GM12892 (cell line): ENCODE measurements around the gene PXDC1.
A peak's percentile ranks its signal among the peaks of the same experiment; 100 is the strongest.
"Not testable (repeated sequence)": the region's sequence is repeated elsewhere in the genome, so short reads cannot be mapped to it uniquely, and the experiment has no call there.

Experiments
- DNase-seq: peaks from one replicate; pipeline ENCODE4 v3.0.0; 2011; ENCODE audit not compliant: insufficient read length
- FAIRE-seq: peaks from 2 replicates; lab custom pipeline; 2011; peaks lifted over from hg19 to GRCh38; lab: Jason Lieb, UNC
- POLR2A ChIP-seq: IDR thresholded peaks from 2 replicates; pipeline ENCODE4 v1.6.1; 2011; ENCODE audit warnings: low read depth, low read length, control low read depth
- POLR2AphosphoS5 ChIP-seq: IDR thresholded peaks from 2 replicates; pipeline ENCODE4 v1.6.1; 2011; ENCODE audit warnings: low read depth, low read length, control low read depth
- TAF1 ChIP-seq: IDR thresholded peaks from 2 replicates; pipeline ENCODE4 v1.6.1; 2011; ENCODE audit warnings: low read depth, mild to moderate bottlenecking, control low read depth, low read length, borderline replicate concordance

The PXDC1 gene

DNA sequence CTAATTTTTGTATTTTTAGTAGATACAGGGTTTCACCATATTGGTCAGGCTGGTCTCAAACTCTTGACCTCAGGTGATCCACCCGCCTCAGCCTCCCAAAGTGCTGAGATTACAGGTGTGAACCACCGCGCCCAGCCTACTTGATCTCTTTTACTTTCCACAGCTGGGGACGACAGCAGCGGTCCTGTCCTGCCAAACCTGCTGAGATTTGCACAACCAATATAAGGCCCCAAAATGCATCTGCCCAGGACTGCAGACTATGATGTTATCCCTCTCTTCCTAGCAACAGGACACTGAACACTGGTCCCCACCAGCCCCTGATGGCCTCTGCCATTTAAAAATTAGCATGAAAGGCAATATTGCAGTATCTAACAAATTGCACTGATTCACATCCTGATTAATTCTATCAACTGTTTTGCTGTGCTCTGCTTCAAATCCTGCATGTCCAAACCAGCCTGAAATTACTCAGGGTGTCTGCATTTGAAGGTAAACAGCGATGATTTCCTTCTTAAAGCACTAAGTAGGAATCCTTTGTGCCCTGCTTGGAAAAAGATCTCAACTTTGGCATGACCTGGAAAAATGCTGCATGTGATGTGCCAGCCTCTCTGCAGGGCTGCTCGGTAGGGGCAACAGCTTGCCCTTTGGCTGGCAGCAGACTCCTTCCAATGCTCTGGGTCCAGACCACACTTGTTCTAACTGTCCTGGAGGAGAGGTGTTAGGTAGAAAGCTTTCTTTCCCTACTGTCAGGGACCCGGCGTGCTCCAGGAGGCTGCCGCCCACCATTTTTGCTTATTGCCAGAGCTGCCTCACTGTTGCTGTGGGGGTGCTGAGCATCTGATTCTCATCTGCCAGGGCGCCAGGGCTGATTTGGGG is 27.4 kb upstream of the PXDC1 start:
- DNase-seq (no peak), FAIRE-seq (no peak)
- TF ChIP-seq POLR2AphosphoS5 (no peak), POLR2A (no peak), TAF1 (no peak)

DNA sequence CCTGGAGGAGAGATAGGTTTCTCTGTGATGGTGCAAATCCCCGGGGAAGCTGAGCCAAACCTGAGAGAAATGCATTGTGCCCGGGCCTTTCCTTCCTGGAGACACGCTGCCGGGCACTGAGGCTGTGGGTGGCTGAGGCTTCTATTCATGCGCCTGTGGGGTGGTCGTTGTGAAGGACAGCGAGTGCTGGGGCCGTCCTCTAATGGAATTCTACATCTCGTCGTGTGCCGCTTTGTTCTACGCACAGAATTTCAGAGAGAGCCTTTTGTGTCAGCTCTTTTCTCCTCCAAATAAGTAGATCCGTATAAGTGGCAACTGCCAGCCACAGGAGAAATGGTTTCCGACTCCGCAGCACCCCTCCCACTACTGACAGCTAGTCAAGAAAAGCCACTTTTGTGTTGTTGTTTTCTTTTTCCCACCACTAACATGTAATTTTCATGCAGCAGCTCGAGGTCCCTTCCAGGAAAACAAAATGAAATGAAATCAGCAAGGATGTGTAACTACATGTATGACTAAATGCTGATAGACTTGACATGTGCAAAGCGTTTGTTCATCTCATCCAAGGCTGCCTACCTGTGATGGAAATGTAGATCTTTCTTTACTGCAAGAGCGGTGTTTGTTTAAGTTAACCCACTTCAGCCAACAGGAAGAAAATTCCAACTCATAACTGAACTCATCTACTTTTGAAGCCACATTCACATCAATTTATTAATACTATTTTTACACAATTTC is 26.4 kb upstream of the PXDC1 start:
- TF ChIP-seq TAF1 (no peak), POLR2A (no peak), POLR2AphosphoS5 (no peak)
- FAIRE-seq, result no peak
- no peak for DNase-seq

DNA sequence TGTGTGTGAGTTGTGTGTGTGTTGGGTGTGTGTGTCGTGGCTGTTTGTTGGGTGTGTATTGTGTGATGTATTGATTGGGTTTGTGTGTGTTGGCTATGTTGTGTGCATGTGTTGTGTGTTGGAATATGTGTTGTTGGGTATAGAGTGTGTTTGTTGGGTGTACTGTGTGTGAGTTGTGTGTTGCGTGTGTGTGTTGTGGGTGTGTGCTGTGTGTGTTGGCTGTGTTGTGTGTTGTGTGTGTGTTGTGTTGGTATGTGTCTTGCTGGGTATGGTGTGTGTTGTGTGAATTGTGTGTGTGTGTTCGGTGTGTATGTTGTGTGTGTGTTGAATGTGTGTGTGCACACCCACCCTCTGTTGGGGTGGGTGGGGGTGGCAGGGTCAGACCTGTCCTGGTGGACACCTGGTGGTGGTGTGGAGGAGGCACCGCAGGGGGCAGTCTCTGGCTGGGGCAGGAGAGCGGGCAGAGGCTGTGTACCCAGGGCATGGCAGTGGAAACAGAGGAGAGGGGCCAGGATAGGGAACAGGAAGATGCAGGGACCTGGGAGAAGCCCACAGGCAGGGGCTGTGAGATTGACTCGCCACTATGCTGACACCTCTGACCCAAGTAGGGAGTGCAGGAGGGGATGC is 25.5 kb upstream of the PXDC1 start:
- no peak for DNase-seq

DNA sequence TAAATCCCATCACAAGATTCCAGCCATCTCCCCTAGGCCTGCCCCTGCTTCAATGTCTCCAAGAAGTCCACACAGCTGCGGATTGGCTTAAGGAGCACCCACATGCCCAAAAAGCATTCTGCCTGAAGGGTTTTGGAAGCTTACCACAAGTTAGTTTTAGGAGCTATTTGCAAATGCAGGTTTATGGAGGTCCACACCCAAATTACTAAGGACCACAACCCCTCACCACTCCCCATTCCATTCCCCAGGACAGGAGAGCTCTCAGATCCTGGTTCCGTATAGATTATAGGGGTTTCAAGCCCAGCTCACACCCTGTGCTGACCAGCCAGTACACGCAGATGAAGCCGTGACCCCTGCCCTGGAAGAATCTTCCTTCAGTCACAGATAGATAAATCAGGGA is 24.3 kb upstream of the PXDC1 start:
- FAIRE-seq, result no peak

More for the DNA sequence above, 25.5 kb upstream of the PXDC1 start:
- FAIRE-seq, result peak; percentile 36
- TF ChIP-seq TAF1 (no peak), POLR2AphosphoS5 (no peak), POLR2A (no peak)

DNA sequence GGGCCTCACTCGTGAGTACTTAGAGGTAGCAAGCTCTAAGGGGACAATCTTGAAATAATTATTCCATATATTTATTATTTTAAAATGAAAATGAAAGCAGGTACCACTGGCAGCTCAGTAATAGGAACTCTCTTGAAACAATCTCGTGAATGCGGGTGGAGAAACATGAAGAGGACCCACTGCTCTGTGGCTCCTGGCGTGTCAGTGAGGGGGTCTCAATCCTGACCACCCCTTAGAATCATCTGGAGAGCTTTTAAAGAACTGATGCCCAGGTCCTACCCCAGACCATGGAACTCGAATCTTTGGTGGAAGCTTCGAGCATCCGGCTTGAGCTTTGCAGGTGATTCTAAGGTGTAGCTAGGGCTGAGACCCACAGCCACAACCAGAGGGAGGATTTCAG is 23.9 kb upstream of the PXDC1 start:
- no peak for DNase-seq
- FAIRE-seq, result no peak
- TF ChIP-seq POLR2AphosphoS5, result no peak
- TF ChIP-seq POLR2A, result no peak
- no peak for TF ChIP-seq TAF1

More for the DNA sequence above, 24.3 kb upstream of the PXDC1 start:
- no peak for TF ChIP-seq TAF1
- TF ChIP-seq POLR2A, result no peak
- no peak for DNase-seq

DNA sequence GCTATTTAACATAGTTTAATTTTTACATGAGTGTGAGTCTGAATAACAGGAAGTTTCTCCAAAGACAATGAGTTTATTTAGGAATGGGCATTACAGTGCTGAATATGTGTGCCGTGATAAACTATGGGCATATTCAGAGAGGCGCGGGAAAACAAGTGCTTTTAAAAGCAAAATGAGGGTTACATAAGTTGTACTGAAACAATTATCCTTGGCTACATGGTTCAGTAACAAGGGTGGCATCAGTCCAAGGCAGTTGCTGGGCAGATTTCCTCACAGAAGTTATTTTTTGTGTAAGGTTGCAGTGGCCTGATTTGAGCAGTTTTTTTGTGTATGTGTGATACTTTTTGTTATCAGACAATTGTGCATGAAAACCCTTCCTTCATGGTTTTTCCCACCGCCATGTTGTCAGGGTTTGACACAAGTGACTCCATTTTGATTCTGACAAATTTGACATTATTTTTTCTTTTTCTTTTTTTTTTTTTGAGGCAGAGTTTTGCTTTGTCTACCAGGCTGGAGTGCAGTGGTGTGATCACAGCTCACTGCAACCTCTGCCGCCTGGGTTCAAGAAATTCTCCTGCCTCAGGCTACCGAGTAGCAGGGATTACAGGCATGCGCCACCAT is 22.3 kb upstream of the PXDC1 start:
- FAIRE-seq, result no peak
- no peak for DNase-seq
- no peak for TF ChIP-seq POLR2AphosphoS5
- no peak for TF ChIP-seq POLR2A
- no peak for TF ChIP-seq TAF1

DNA sequence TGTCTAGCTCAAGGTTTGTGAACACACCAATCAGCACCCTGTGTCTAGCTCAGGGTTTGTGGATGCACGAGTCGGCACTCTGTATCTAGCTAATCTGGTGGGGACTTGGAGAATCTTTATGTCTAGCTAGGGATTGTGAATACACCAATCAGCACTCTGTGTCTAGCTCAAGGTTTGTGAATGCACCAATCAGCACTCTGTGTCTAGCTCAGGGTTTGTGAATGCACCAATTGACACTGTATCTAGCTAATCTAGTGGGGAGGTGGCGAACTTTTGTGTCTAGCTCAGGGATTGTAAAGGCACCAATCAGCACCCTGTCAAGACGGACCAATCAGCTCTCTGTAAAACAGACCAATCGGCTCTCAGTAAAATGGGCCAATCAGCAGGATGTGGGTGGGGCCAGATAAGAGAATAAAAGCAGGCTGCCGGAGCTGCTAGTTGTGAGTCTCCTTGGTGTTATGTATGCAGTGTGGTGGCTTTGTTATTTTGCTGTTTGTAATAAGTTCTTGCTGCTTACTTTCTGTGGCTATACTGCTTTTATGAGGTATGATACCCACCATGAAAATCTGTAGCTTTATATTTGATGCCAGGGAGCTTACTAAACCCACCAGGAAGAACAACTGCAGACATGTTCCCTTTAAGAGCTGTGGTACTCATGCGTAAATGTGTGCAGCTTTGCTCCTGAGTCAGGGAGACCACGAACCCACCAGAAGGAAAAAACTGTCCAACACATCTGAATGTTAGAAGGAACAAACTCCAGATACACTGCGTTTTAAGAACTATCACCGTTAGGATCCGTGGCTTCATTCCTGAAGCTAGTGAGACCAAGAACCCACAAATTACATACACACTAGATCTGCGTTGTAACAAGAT is 20.9 kb upstream of the PXDC1 start:
- not testable (repeated sequence) for FAIRE-seq, DNase-seq

DNA sequence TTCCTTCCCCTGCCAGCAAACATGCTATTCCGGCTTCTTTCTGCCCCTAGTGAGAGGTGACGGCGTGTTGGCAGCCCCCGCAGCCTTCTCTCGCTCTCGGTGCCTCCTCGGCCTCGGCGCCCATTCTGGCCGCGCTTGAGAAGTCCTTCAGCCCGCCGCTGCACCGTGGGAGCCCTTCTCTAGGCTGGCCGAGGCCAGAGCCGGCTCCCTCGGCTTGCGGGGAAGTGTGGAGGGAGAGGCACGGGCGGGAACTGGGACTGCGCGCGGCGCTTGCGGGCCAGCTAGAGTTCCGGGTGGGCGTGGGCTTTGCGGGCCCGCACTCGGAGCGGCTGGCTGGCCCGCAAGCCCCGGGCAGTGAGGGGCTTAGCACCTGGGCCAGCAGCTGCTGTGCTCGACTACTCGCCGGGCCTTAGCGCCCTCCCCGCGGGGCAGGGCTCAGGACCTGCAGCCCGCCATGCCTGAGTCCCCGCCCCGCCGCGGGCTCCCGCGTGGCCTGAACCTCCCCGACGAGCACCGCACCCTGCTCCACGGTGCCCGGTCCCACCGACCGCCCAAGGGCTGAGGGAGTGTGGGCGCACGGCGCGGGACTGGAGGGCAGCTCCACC is 20.0 kb upstream of the PXDC1 start:
- TF ChIP-seq TAF1 (no peak), POLR2A (no peak), POLR2AphosphoS5 (no peak)
- no peak for FAIRE-seq
- no peak for DNase-seq

DNA sequence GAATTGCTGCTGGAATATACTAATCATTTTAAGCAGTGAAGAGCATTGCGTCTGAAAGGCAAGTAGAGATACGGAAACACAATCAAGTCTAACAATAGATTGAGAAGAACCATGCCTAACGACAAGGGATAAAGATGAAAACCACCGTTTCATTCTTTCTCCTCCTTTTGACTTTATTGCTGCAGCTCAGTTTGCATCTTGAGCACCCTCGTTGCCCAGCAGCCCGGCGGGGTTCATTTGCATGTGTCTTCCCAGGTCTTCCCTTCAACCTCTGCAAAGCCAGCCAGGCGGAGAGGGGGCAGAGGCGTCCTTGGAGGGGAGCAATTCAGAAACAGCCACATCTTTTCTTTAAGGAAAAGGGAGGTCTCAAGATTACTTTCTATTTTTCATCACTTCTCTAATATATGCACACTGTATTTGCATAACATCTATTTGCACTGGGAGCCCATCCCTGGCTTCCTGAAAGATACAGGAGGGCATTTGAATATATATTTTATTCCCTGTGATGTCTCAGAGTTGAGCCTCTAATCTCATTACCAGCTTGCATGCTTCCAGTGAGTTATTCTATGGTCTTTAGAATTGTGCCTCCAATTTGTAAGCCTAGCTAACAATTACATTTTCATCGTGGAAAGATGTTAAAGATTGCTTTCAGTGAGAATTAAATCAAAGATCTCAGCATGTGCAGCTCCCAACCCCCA is 18.7 kb upstream of the PXDC1 start:
- FAIRE-seq (no peak), DNase-seq (no peak)
- TF ChIP-seq TAF1 (no peak), POLR2AphosphoS5 (no peak), POLR2A (no peak)

DNA sequence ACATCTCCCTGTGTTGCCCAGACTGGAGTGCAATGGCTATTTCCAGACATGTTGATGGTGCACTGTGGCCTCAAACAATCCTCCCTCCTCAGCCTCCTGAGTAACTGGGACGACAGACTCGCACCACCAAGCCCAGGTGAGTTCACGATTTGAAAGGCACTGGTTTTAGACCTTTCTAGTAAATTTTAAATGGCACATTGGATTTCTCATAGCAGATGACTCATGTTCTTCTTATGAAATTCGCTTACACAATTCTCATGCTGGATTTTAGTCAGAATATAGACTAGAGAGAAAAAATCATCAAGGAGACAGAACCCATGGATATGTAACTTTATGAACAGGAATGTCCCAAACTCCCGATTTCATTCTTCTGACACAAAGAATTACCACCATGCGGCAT is 18.1 kb upstream of the PXDC1 start:
- no peak for DNase-seq
- FAIRE-seq, result no peak
- no peak for TF ChIP-seq POLR2AphosphoS5
- TF ChIP-seq TAF1, result no peak
- no peak for TF ChIP-seq POLR2A

DNA sequence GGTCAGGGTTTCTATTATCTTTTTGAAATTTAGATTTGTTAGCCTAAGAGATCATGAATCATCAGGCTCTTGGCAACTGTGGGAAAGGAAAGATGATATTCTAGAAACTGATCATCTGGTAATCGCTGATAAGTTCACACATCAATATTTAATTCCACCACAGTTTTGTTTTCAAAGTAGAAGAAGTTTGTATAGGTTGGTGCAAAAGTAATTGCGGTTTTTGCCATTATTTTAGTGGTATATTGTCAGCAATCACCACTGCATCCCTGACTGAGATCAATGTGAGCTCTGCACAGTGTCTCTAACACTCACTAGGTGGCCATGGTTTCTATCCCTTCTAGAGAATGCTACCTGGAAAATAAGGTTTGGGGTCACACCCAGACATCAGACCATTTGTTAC is 17.0 kb upstream of the PXDC1 start:
- TF ChIP-seq POLR2A, result no peak
- no peak for TF ChIP-seq POLR2AphosphoS5
- TF ChIP-seq TAF1, result no peak
- no peak for FAIRE-seq
- DNase-seq, result no peak

DNA sequence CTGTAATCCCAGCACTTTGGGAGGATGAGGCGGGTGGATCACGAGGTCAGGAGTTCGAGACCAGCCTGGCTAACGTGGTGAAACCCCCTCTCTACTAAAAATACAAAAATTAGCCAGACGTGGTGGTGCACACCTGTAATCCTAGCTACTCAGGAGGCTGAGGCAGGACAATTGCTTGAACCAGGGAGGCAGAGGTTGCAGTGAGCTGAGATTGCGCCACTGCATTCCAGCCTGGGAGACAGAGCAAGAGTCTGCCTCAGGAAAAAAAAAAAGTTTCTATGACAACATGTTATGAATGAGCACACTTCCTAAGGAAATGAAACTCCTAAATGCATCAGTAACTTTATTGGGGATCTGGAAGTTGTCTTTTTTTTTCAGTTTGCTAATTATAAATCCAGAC is 16.0 kb upstream of the PXDC1 start:
- FAIRE-seq, DNase-seq: not testable (repeated sequence)
